Right lobe of liver (tissue), 6 donors: ENCODE results near the gene ZNF532. TPM values are rescaled to one million over a fixed set of nuclear protein-coding genes. Genes with fewer than 3 reads are reported as not detected.
A peak's percentile ranks its signal among the peaks of the same experiment; 100 is the strongest.

ENCODE experiments used
- ATAC-seq, 4 donors: fragments of 200-7000 bp; cut with Tn5 transposase; one replicate each; pipeline ENCODE4 v1.9.1; 2020; ENCODE audit warnings: mild to moderate bottlenecking in 4 of 4, moderate library complexity in 4 of 4
- DNase-seq, 3 donors: peaks; one replicate each; pipeline ENCODE4 v3.0.0-alpha.2; 2020
- H3K27ac ChIP-seq, 3 donors: fragments of 200-600 bp; one replicate each; pipeline ENCODE4 v1.8.0; 2022
- H3K27me3 ChIP-seq, 2 donors: fragments of 200-600 bp; one replicate each; pipeline ENCODE4 v1.8.0; 2022
- H3K36me3 ChIP-seq, 4 donors: fragments of 200-600 bp; sonication (generic) in 1 of 4; one replicate each; pipeline versions ENCODE4 v1.5.1 to v1.8.0; 2017 to 2022; ENCODE audit warnings: control low read depth in 1 of 4
- H3K4me1 ChIP-seq, 4 donors: fragments of 200-600 bp; sonication (generic) in 1 of 4; one replicate each; pipeline versions ENCODE4 v1.5.1 to v1.8.0; 2017 to 2022; ENCODE audit warnings: control low read depth in 1 of 4
- H3K4me3 ChIP-seq, 3 donors: fragments of 200-600 bp; one replicate each; pipeline ENCODE4 v1.8.0; 2022
- H3K9me3 ChIP-seq, 4 donors: fragments of 200-600 bp; sonication (generic) in 1 of 4; one replicate each; pipeline versions ENCODE4 v1.5.1 to v1.8.0; 2017 to 2022; ENCODE audit warnings: control low read depth in 1 of 4
- POLR2A ChIP-seq: fragments of 450-650 bp; IDR thresholded peaks from one replicate; pipeline ENCODE4 v1.6.1; 2017; ENCODE audit warnings: antibody characterized with exemption, mild to moderate bottlenecking
- WGBS: methylation state at CpG from one replicate; pipeline ENCODE4 v1.1.6; 2018; ENCODE audit warnings: low coverage, low lambda C conversion rate; ENCODE audit not compliant: insufficient coverage; ENCODE audit errors: missing lambda C conversion rate; 5-methylcytosine and 5-hydroxymethylcytosine counted together
- intact Hi-C, 2 donors: fragments of 100-400 bp; cut with DNase I; formaldehyde crosslinking; loops; one replicate each; pipeline versions ENCODE4 v1.11.2 to v1.14.1; 2022
- total RNA-seq, 6 experiments: library from RNA; depleted of rRNA in 2 of 6; stranded (reverse); fragments of >200 nt in 2 of 6; fragmentation: NEBNext Ultra II Directional in 3 of 6; extraction: Animal tissue kit (Norgen Biotek cat#: 25700) in 3 of 6; gene quantifications; one replicate each; pipeline versions ENCODE4 v1.1.0 to v1.2.4, GENCODE V29; 2016 to 2023
- TF ChIP-seq, protein P1 (sequence below), 4 donors: fragments of 200-600 bp in 3 of 4; fragments of 450-650 bp in 1 of 4; IDR thresholded peaks; one replicate each; pipeline versions ENCODE4 v1.5.1 to v1.8.0; 2016 to 2022; ENCODE audit warnings: antibody characterized with exemption in 4 of 4, mild to moderate bottlenecking in 2 of 4
- donor health status: DM: no; HTN: yes; CAD: no.
- donor health status: DM: no; HTN: no; CAD: no.
- donor health status: DM: no; HTN: no; CAD: no.
- donor health status: DM: no; HTN: yes; CAD: no.
- donor health status: DM: no; HTN: yes; CAD: no.

Gene ZNF532
- total RNA-seq, 6 experiments from 2014 or later, result 2.0 to 6.4 (median 3.2) TPM

DNA sequence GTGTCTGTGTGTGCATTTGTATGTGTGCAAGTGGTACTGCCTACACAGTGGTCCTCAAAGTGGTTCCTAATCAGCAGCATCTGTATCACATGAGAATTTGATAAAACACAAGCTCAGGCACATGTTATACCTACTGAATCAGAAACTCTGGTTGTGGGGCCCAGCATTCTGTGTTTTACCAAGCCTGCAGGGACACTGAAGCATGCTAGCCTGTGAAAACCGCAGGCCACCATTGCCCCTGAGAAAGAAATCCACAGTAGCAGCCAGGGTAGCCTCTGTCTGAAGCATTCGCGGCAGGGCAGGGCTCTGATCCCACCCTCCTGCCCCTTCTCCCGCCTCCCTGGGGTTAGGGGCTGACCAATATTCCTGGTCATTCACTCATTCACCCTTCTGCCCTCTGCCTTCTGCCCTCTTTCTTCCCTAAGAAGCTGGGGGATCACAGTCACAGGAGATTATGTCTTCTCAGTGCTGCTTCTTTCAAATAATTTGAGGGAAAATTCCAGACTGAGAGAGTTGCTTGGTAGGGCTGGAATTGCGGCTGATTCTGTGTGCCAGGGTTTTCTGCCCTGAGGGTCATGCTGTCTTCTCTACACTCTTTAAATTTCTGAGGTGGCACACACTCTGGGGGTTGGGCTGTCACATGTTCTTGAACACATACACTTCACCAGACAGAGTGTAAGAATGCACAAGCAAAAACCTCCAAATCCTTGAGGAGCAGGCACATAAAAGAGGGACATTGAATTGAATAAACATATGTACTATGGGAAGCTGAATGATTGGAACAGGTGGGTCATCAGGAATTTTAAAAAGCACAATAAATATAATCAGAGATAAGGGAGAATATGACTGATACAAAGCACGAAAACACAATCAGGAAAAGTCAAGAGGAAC, 148.4 kb downstream of the ZNF532 start:
- no peaks in the 10 kb centered on the region for H3K36me3 ChIP-seq
- H3K4me3 ChIP-seq, result no peak overlapping the region
- H3K4me1 ChIP-seq, result no peaks in the 10 kb centered on the region
- no peaks in the 10 kb centered on the region for H3K27me3 ChIP-seq
- ATAC-seq (no peak), DNase-seq (no peak)
- H3K27ac ChIP-seq, result no peak overlapping the region
- no peak for TF ChIP-seq POLR2A
- TF ChIP-seq, protein P1, sequence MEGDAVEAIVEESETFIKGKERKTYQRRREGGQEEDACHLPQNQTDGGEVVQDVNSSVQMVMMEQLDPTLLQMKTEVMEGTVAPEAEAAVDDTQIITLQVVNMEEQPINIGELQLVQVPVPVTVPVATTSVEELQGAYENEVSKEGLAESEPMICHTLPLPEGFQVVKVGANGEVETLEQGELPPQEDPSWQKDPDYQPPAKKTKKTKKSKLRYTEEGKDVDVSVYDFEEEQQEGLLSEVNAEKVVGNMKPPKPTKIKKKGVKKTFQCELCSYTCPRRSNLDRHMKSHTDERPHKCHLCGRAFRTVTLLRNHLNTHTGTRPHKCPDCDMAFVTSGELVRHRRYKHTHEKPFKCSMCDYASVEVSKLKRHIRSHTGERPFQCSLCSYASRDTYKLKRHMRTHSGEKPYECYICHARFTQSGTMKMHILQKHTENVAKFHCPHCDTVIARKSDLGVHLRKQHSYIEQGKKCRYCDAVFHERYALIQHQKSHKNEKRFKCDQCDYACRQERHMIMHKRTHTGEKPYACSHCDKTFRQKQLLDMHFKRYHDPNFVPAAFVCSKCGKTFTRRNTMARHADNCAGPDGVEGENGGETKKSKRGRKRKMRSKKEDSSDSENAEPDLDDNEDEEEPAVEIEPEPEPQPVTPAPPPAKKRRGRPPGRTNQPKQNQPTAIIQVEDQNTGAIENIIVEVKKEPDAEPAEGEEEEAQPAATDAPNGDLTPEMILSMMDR (IDR thresholded peaks at IDR 0.05), result no peak
- WGBS, result 62% methylated on average over 2 of the region's 6 CpGs
- intact Hi-C loops, result no loop called here
- no peaks in the 10 kb centered on the region for H3K9me3 ChIP-seq

DNA sequence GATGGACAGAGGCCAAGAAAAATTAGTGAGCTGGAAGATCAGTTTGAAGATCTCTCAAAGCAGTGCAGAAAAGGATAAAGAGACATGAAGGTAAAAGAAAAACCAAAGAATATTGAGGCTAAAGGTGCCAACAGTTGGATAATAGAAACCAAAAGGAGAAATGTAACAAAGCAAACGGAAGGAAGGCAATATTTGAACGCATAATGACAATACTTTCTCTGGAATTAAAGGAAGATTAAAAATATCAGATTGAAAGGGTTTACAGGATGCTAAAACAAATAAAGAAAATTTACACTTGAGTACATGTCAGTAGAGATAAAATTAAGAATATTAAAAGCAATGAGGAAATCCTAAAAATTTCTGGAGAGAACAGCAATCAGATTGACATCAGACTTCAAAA, 149.1 kb downstream of the ZNF532 start:
- ATAC-seq, result no peak
- Histone ChIP-seq H3K9me3 (no peaks in the 10 kb centered on the region), H3K27ac (no peak overlapping the region), H3K4me1 (no peaks in the 10 kb centered on the region), H3K27me3 (no peaks in the 10 kb centered on the region), H3K4me3 (no peak overlapping the region), H3K36me3 (no peaks in the 10 kb centered on the region)
- WGBS, result 82% methylated on average over 2 of the region's 2 CpGs
- TF ChIP-seq POLR2A, result no peak
- TF ChIP-seq, protein P1 (IDR thresholded peaks at IDR 0.05), result no peak
- DNase-seq, result no peak
- intact Hi-C loops, result no loop called here

DNA sequence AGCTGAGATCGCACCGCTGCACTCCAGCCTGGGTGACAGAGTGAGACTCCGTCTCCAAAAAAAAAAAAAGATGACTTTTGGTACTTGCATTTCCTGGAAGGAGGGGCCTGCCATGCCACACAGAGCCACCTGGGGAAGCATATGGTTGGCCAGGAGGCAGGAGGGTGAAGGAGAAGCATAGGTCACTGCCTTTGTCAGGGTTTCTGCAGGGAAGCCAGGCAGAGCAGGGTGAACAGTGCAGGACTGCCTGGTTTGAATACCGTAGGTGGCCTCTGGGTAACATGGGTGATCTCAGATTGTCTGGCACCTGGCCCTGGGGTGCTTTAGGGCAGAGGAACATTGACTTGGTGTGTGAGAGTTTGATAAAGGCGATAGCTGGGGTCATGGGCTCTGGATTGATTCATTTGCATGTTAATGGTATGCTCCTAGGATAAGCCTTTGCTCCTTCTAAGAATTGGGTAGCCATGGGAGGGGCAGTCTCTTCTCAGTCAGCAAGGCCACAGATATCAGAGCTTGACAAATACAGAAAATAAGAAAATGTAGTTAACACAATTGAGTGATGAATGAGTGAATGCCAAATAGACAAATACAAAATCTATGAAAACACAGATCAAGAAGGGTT, 151.0 kb downstream of the ZNF532 start:
- H3K27ac ChIP-seq, result no peak overlapping the region
- no peaks in the 10 kb centered on the region for H3K36me3 ChIP-seq
- ATAC-seq, result no peak
- no peak for DNase-seq
- H3K4me1 ChIP-seq, result no peaks in the 10 kb centered on the region
- no peaks in the 10 kb centered on the region for H3K9me3 ChIP-seq
- WGBS, result 100% methylated on average over 1 of the region's 5 CpGs
- intact Hi-C loops, result no loop called here
- no peaks in the 10 kb centered on the region for H3K27me3 ChIP-seq
- TF ChIP-seq, protein P1 (IDR thresholded peaks at IDR 0.05), result no peak
- TF ChIP-seq POLR2A, result no peak
- H3K4me3 ChIP-seq, result no peak overlapping the region

DNA sequence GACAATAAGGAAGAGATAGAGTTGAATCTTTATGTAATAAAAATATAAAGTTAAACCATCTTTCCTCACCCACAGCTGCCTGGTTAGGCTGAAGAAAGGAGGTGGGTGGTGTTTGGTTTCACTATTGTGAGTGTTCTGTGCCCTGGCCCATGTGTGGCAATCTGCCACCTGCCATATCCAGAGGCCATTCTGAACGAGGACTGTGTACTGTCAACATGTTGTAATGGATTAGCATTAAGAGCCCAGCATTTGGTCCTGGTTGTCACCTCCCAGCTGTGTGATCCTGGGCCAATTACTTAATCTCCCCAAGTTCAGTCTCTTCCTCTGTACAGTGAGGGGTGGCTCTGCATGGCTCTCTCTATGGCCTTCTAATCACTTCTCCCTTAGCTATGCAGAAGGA, 156.8 kb downstream of the ZNF532 start:
- peak; percentile 67 to 85 (median 78) for DNase-seq
- Histone ChIP-seq H3K27ac (peak overlapping the region in 1 of 3 donors; percentile 3), H3K9me3 (no peaks in the 10 kb centered on the region), H3K4me1 (peaks cover 0 to 14% (median 0%) of the 10 kb centered on the region in 4 donors), H3K27me3 (no peaks in the 10 kb centered on the region), H3K36me3 (no peaks in the 10 kb centered on the region), H3K4me3 (no peak overlapping the region)
- no peak for TF ChIP-seq POLR2A
- TF ChIP-seq, protein P1 (IDR thresholded peaks at IDR 0.05), result no peak
- peak; percentile 90 to 93 (median 92) for ATAC-seq
- 13% methylated on average over 1 of the region's 1 CpG for WGBS
- intact Hi-C loops, result no loop called here
